ENCODE results near the gene KCNJ9.

KCNJ9 gene

GRCh38 chr1:160087118-160087662 lies 5.9 kb downstream of the KCNJ9 start:
- H3K4me3 ChIP-seq (ENCODE audit: low read depth, low read length) = no peak overlapping the region
- no peak for TF ChIP-seq MAX (IDR thresholded peaks at IDR 0.05; ENCODE audit: low read depth, low read length)
- no peak for TF ChIP-seq MYC (IDR thresholded peaks at IDR 0.05; ENCODE audit: low read depth, low read length)
- TF ChIP-seq POLR2A (IDR thresholded peaks at IDR 0.05; ENCODE audit: extremely low read depth, insufficient read length) = no peak
- no peak for TF ChIP-seq CTCF (IDR thresholded peaks at IDR 0.05; ENCODE audit: low read depth, low read length)
- no peak for DNase-seq (ENCODE audit: low read depth)

DNA sequence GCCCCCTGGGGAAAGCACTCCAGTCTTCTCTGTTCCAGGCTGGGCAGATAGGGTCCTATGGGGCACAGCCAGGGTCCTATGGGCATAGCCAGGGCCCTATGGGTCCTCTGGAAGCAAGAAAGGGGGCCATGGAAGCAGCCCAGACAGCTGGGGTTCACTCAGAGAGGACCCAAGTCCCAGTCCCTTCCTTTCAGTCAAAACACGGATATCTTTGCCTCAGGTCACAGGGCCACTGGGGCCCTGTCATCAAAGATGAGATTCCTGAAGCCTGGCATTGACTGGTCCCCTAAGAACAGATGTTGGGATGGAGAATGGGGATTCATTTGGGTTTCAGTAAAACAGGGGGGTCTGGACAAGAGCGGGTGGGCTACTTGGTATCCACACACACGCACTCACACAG lies 8.5 kb downstream of the KCNJ9 start:
- H3K4me3 ChIP-seq (ENCODE audit: low read depth, low read length) = no peak overlapping the region
- TF ChIP-seq POLR2A (IDR thresholded peaks at IDR 0.05; ENCODE audit: extremely low read depth, insufficient read length) = no peak
- TF ChIP-seq MYC (IDR thresholded peaks at IDR 0.05; ENCODE audit: low read depth, low read length) = no peak
- TF ChIP-seq CTCF (IDR thresholded peaks at IDR 0.05; ENCODE audit: low read depth, low read length) = no peak
- no peak for TF ChIP-seq MAX (IDR thresholded peaks at IDR 0.05; ENCODE audit: low read depth, low read length)
- no peak for DNase-seq (ENCODE audit: low read depth)

DNA sequence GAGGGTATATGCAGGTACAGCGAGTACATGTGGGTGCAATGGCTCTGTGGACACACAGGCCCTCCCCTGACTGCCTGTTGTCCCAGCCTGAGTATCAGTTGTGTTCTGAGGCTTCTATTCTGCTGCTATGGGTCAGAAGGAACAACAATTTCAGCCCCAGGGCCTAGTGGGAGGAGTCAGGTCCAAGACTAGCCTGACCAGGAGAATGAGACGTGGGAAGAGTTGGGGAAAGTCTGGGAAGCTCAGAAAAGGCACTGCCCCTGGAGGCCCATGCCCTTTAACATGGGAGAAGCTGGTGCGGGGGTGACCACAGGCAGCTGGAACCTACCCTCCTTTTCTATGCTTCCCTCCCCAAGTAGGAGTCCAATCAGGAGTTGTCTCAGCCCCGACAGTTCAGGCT lies 9.4 kb downstream of the KCNJ9 start:
- no peak overlapping the region for H3K4me3 ChIP-seq (ENCODE audit: low read depth, low read length)
- no peak for TF ChIP-seq MAX (IDR thresholded peaks at IDR 0.05; ENCODE audit: low read depth, low read length)
- TF ChIP-seq POLR2A (IDR thresholded peaks at IDR 0.05; ENCODE audit: extremely low read depth, insufficient read length) = no peak
- TF ChIP-seq MYC (IDR thresholded peaks at IDR 0.05; ENCODE audit: low read depth, low read length) = no peak
- TF ChIP-seq CTCF (IDR thresholded peaks at IDR 0.05; ENCODE audit: low read depth, low read length) = no peak
- no peak for DNase-seq (ENCODE audit: low read depth)

- H3K4me3 ChIP-seq (ENCODE audit: low read depth, low read length) = no peak overlapping the region
- DNase-seq (ENCODE audit: low read depth) = no peak
- TF ChIP-seq POLR2A (IDR thresholded peaks at IDR 0.05; ENCODE audit: extremely low read depth, insufficient read length) = no peak
- TF ChIP-seq CTCF (IDR thresholded peaks at IDR 0.05; ENCODE audit: low read depth, low read length) = no peak
- no peak for TF ChIP-seq MYC (IDR thresholded peaks at IDR 0.05; ENCODE audit: low read depth, low read length)
- TF ChIP-seq MAX (IDR thresholded peaks at IDR 0.05; ENCODE audit: low read depth, low read length) = no peak
Measured at GRCh38 chr1:160091666-160092223, 10.4 kb downstream of the KCNJ9 start.

DNA sequence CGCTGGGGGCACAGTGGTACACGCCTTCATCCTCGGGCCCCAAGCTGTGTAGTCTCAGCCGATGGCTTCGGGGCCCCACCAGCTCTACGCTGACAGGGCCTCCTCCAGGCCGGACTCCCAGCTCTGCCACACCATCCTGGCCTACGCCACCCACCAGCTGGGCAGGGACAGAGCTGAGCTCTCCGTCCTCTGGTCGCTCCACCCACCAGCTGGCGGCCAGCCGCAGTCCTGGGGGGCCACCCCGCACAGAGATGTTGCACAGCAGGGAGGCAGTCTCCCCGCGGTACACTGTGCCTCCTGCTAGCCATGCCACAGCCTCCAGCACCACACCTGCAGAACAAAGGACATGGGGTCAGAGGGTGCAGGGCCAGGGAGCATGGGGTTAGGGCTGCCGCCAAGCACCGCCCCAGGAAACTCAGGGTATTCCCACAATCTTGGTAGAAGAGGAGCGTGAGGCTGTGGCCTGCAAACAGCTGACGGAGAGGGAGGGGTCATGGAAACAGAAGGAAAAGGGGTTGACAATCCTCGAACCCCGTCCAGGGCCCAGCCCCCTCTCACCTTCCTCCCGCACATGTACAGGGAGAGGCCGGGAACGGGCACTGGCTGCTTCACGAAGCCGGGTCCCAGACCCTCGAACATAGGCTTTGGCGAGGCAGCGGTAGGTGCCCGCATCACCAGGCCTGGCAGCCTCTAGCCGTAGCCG lies 11.2 kb downstream of the KCNJ9 start:
- no peak for DNase-seq (ENCODE audit: low read depth)
- no peak overlapping the region for H3K4me3 ChIP-seq (ENCODE audit: low read depth, low read length)
- TF ChIP-seq POLR2A (IDR thresholded peaks at IDR 0.05; ENCODE audit: extremely low read depth, insufficient read length) (no peak), CTCF (IDR thresholded peaks at IDR 0.05; ENCODE audit: low read depth, low read length) (no peak), MYC (IDR thresholded peaks at IDR 0.05; ENCODE audit: low read depth, low read length) (no peak), MAX (IDR thresholded peaks at IDR 0.05; ENCODE audit: low read depth, low read length) (no peak)

Measured in NB4 (cell line).